K562 (cell line): ENCODE data around the gene APC2. TPM values are rescaled to one million over a fixed set of nuclear protein-coding genes. Genes with fewer than 3 reads are reported as not detected.

Experiments
- CEBPZ ChIP-seq: fragments of 150-350 bp; IDR thresholded peaks from 2 replicates; pipeline ENCODE4 v1.6.1; 2014; ENCODE audit warnings: low read depth, mild to moderate bottlenecking, low read length, borderline replicate concordance
- FIP1L1 ChIP-seq: fragments of 200-400 bp; formaldehyde crosslinking; IDR thresholded peaks from 2 replicates; pipeline ENCODE4 v1.6.1; 2018; ENCODE audit warnings: mild to moderate bottlenecking, low read depth, low read length; ENCODE audit not compliant: poor library complexity, severe bottlenecking
- GABPB1 ChIP-seq: sonication (generic); formaldehyde crosslinking; IDR thresholded peaks from 2 replicates; pipeline ENCODE4 v1.8.0; 2022; ENCODE audit warnings: mild to moderate bottlenecking, missing genetic modification reagents
- GATAD2A ChIP-seq: fragments of 450-650 bp; IDR thresholded peaks from 2 replicates; pipeline ENCODE4 v1.6.1; 2017
- JUND ChIP-seq, 2 experiments: IDR thresholded peaks; 2 replicates in 1 of 2; 3 replicates in 1 of 2; pipeline ENCODE4 v1.6.1; 2011; ENCODE audit warnings: borderline replicate concordance in 2 of 2, low read depth in 2 of 2, low read length in 2 of 2, improper control_type of control experiment in 1 of 2, missing biosample characterization in 1 of 2, missing genetic modification characterization in 1 of 2, missing genetic modification reagents in 1 of 2
- NEUROD1 ChIP-seq: fragments of 150-350 bp; IDR thresholded peaks from 2 replicates; pipeline ENCODE4 v1.6.1; 2014; ENCODE audit warnings: borderline replicate concordance, low read length, low read depth; ENCODE audit not compliant: partially characterized antibody
- NKRF ChIP-seq: fragments of 450-650 bp; IDR thresholded peaks from 2 replicates; pipeline ENCODE4 v1.6.1; 2016; ENCODE audit warnings: borderline replicate concordance
- OTX1 ChIP-seq: fragments of 450-650 bp; formaldehyde crosslinking; IDR thresholded peaks from 2 replicates; pipeline ENCODE4 v1.4.0; 2022; ENCODE audit warnings: mild to moderate bottlenecking
- PCBP1 ChIP-seq: fragments of 200-400 bp; formaldehyde crosslinking; IDR thresholded peaks from 2 replicates; pipeline ENCODE4 v1.6.1; 2018; ENCODE audit warnings: mild to moderate bottlenecking, low read depth, low read length; ENCODE audit not compliant: poor library complexity, severe bottlenecking
- PHF8 ChIP-seq: fragments of 200-600 bp; sonication (generic); IDR thresholded peaks from 2 replicates; pipeline ENCODE4 v1.6.1; 2012; ENCODE audit warnings: mixed run types, mild to moderate bottlenecking, inconsistent platforms, low read length, moderate library complexity, borderline replicate concordance
- POLR2AphosphoS2 ChIP-seq: IDR thresholded peaks from 2 replicates; pipeline ENCODE4 v1.6.1; 2012; ENCODE audit warnings: low read length, improper control_type of control experiment
- POLR2G ChIP-seq: fragments of 200-400 bp; formaldehyde crosslinking; IDR thresholded peaks from 2 replicates; pipeline ENCODE4 v1.6.1; 2017; ENCODE audit warnings: low read depth, mild to moderate bottlenecking, antibody characterized with exemption, low read length, moderate library complexity
- SUPT5H ChIP-seq: fragments of 450-650 bp; IDR thresholded peaks from 2 replicates; pipeline ENCODE4 v1.6.1; 2016
- YY1 ChIP-seq, 3 experiments: IDR thresholded peaks; 2 replicates each; pipeline ENCODE4 v1.6.1; 2011; ENCODE audit warnings: low read length in 2 of 3, mild to moderate bottlenecking in 2 of 3, moderate library complexity in 2 of 3, borderline replicate concordance in 1 of 3, control low read depth in 1 of 3, low read depth in 1 of 3; ENCODE audit not compliant: insufficient read depth in 3 of 3, insufficient replicate concordance in 2 of 3, control insufficient read depth in 1 of 3, insufficient read length in 1 of 3; ENCODE audit errors: extremely low read depth in 1 of 3
- polyA plus RNA-seq, 8 experiments: library from polyadenylated mRNA; depleted of rRNA in 4 of 8; stranded (reverse) in 5 of 8; unstranded in 3 of 8; fragments of >200 nt; fragmentation: Nextera tagmentation in 2 of 8; fragmentation: Illumina TruSeq in 1 of 8; extraction: Ambion mirVana in 2 of 8; extraction: Trizol in 1 of 8; gene quantifications; 2 replicates each; pipeline versions ENCODE4 v1.2.1 to v1.2.3, GENCODE V29; 2011 to 2014; ENCODE audit warnings: inconsistent platforms in 1 of 8, missing spikeins in 1 of 8
- total RNA-seq, 7 experiments: library from RNA; depleted of rRNA in 6 of 7; stranded (reverse); fragments of >200 nt in 6 of 7; fragmentation: Illumina TruSeq in 2 of 7; extraction: Trizol in 2 of 7; gene quantifications; 2 replicates each; pipeline versions ENCODE4 v1.2.1 to v1.2.3, GENCODE V29; 2011 to 2021; ENCODE audit warnings: low replicate concordance in 1 of 7
- TF ChIP-seq, protein P1 (sequence below): fragments of 250-450 bp; sonication (Bioruptor Pico); IDR thresholded peaks from 2 replicates; pipeline ENCODE4 v1.4.0; 2020; ENCODE audit warnings: mild to moderate bottlenecking
- TF ChIP-seq, protein P2 (sequence below): conservative IDR thresholded peaks from 2 replicates; pipeline ENCODE4 v1.6.1; 2011; ENCODE audit warnings: low read depth, mild to moderate bottlenecking, low read length; ENCODE audit not compliant: control insufficient read depth

Gene APC2
- total and polyA plus RNA-seq, 9 of the 15 experiments (the other 6 are each of a cell fraction or from before 2014, with no cell fraction given), result 0.01 to 0.40 (median 0.05) TPM; not detected in 3

GRCh38 chr19:1507763-1508506, 58.0 kb downstream of the APC2 start (continued):
- TF ChIP-seq JUND (IDR thresholded peaks at IDR 0.05; ENCODE audit: borderline replicate concordance, low read depth, low read length) (peak; percentile 49), JUND (tag; IDR thresholded peaks at IDR 0.05; ENCODE audit: borderline replicate concordance, low read depth, low read length) (peak; percentile 18; the same call in 1 of the 3 replicates), SUPT5H (peak; percentile 71), POLR2G (peak; percentile 76), CEBPZ (0 out of 2 replicates have a peak, but pooled peaks have one; percentile 35), NKRF (peak; percentile 89; the same call in 1 of the 2 replicates), GATAD2A (0 out of 2 replicates have a peak, but pooled peaks have one; percentile 34), GABPB1 (CRISPR knock-in tag) (0 out of 2 replicates have a peak, but pooled peaks have one; percentile 67), YY1 (IDR thresholded peaks at IDR 0.05; ENCODE audit: borderline replicate concordance in 1 of 3, control insufficient read depth in 1 of 3, extremely low read depth in 1 of 3, insufficient read depth in 3 of 3, insufficient read length in 1 of 3, insufficient replicate concordance in 2 of 3, low read depth in 1 of 3, low read length in 2 of 3) (peak in 1 of 3 experiments; percentile 8), POLR2AphosphoS2 (peak; percentile 76), OTX1 (CRISPR knock-in tag) (0 out of 2 replicates have a peak, but pooled peaks have one; percentile 13), FIP1L1 (peak; percentile 16), PCBP1 (no peak), NEUROD1 (peak; percentile 100), PHF8 (peak; percentile 65; the same call in 1 of the 2 replicates)
- TF ChIP-seq, protein P1, sequence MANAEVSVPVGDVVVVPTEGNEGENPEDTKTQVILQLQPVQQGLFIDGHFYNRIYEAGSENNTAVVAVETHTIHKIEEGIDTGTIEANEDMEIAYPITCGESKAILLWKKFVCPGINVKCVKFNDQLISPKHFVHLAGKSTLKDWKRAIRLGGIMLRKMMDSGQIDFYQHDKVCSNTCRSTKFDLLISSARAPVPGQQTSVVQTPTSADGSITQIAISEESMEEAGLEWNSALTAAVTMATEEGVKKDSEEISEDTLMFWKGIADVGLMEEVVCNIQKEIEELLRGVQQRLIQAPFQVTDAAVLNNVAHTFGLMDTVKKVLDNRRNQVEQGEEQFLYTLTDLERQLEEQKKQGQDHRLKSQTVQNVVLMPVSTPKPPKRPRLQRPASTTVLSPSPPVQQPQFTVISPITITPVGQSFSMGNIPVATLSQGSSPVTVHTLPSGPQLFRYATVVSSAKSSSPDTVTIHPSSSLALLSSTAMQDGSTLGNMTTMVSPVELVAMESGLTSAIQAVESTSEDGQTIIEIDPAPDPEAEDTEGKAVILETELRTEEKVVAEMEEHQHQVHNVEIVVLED (CRISPR knock-in tag), result peak; percentile 57
- TF ChIP-seq, protein P2, sequence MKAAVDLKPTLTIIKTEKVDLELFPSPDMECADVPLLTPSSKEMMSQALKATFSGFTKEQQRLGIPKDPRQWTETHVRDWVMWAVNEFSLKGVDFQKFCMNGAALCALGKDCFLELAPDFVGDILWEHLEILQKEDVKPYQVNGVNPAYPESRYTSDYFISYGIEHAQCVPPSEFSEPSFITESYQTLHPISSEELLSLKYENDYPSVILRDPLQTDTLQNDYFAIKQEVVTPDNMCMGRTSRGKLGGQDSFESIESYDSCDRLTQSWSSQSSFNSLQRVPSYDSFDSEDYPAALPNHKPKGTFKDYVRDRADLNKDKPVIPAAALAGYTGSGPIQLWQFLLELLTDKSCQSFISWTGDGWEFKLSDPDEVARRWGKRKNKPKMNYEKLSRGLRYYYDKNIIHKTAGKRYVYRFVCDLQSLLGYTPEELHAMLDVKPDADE, result 0 out of 2 replicates have a peak, but pooled peaks have one; percentile 24
